Upper lobe of left lung (tissue), 4 donors: ENCODE measurements around the gene GUCA1C.

Experiments
- CTCF ChIP-seq, 6 experiments: fragments of 450-650 bp in 4 of 6; fragments of 200-600 bp in 2 of 6; sonication (generic) in 2 of 6; IDR thresholded peaks; one replicate each; pipeline ENCODE4 v1.5.1; 2016 to 2019; ENCODE audit warnings: antibody characterized with exemption in 6 of 6
- EP300 ChIP-seq, 4 donors: sonication (generic); formaldehyde crosslinking; IDR thresholded peaks; one replicate each; pipeline ENCODE4 v1.5.1; 2017; ENCODE audit warnings: antibody characterized with exemption in 4 of 4, control low read depth in 2 of 4
- POLR2A ChIP-seq, 4 donors: fragments of 450-650 bp; IDR thresholded peaks; one replicate each; pipeline ENCODE4 v1.5.1; 2016 to 2017; ENCODE audit warnings: antibody characterized with exemption in 4 of 4, mild to moderate bottlenecking in 2 of 4

- TF ChIP-seq CTCF (IDR thresholded peaks at IDR 0.05), result no peak
- TF ChIP-seq POLR2A (IDR thresholded peaks at IDR 0.05), result no peak
- TF ChIP-seq EP300 (IDR thresholded peaks at IDR 0.05), result no peak
Observed at GRCh38 chr3:108946292-108947285, 7.1 kb downstream of the GUCA1C start.
